Measurements from ENCODE around the gene MAG. TPM values are rescaled to one million over a fixed set of nuclear protein-coding genes. Genes with fewer than 3 reads are reported as not detected.

MAG gene
- total RNA-seq, 1 donor from 2014 or later = not detected

DNA sequence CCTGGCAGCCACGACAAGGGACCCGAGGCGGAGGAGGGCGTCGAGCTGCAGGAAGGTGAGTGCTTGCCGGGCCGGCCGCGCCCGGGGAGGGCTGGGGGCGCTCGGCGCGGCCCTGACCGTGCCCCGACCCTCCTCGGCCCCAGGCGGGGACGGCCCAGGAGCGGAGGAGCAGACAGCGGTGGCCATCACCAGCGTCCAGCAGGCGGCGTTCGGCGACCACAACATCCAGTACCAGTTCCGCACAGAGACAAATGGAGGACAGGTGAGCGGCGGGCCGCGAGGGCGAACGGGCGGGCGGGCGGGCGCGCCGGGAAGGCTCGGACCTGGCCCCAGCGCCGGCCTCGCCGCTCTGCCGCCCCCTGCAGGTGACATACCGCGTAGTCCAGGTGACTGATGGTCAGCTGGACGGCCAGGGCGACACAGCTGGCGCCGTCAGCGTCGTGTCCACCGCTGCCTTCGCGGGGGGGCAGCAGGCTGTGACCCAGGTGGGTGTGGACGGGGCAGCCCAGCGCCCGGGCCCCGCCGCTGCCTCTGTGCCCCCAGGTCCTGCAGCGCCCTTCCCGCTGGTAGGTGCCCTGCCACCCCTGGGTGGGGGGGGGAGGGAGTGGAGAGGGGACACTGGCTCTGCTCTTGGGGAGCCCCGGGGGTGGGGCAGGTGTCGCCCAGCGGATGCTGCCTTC lies 22.4 kb upstream of the MAG start:
- H3K9me3 ChIP-seq = no peaks in the 10 kb centered on the region
- H3K27me3 ChIP-seq (ENCODE audit: low read depth) = no peaks in the 10 kb centered on the region
- peaks cover 57% of the 10 kb centered on the region for H3K36me3 ChIP-seq
- intact Hi-C loops (cut with DNase I) = no loop called here
- peak overlapping the region; percentile 66 for H3K4me3 ChIP-seq
- TF ChIP-seq, protein P1, sequence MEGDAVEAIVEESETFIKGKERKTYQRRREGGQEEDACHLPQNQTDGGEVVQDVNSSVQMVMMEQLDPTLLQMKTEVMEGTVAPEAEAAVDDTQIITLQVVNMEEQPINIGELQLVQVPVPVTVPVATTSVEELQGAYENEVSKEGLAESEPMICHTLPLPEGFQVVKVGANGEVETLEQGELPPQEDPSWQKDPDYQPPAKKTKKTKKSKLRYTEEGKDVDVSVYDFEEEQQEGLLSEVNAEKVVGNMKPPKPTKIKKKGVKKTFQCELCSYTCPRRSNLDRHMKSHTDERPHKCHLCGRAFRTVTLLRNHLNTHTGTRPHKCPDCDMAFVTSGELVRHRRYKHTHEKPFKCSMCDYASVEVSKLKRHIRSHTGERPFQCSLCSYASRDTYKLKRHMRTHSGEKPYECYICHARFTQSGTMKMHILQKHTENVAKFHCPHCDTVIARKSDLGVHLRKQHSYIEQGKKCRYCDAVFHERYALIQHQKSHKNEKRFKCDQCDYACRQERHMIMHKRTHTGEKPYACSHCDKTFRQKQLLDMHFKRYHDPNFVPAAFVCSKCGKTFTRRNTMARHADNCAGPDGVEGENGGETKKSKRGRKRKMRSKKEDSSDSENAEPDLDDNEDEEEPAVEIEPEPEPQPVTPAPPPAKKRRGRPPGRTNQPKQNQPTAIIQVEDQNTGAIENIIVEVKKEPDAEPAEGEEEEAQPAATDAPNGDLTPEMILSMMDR (IDR thresholded peaks at IDR 0.05) = peak; percentile 85
- ATAC-seq (peak; percentile 68 to 74), DNase-seq (peak; percentile 92)
- H3K27ac ChIP-seq = peak overlapping the region; percentile 88
- peaks cover 45% of the 10 kb centered on the region for H3K4me1 ChIP-seq

DNA sequence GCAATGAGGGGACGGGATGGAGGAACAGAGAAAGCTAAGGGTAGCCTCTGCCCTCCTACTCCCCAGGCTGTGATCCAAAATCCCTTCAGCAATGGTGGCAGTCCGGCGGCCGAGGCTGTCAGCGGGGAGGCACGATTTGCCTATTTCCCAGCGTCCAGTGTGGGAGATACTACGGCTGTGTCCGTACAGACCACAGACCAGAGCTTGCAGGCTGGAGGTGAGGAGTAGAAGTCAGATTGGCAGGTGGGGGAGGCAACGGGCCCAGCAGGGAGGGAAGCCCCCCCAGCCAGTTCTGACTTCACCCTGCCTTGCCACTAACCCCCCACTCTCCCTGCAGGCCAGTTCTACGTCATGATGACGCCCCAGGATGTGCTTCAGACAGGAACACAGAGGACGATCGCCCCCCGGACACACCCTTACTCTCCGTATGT lies 21.6 kb upstream of the MAG start:
- TF ChIP-seq, protein P1 (IDR thresholded peaks at IDR 0.05) = no peak
- H3K27ac ChIP-seq = no peak overlapping the region
- peak overlapping the region; percentile 66 for H3K4me3 ChIP-seq
- peaks cover 37% of the 10 kb centered on the region for H3K4me1 ChIP-seq
- H3K36me3 ChIP-seq = peaks cover 60% of the 10 kb centered on the region
- DNase-seq = no peak
- ATAC-seq = no peak
- intact Hi-C loops (cut with DNase I) = no loop called here
- H3K27me3 ChIP-seq (ENCODE audit: low read depth) = no peaks in the 10 kb centered on the region
- no peaks in the 10 kb centered on the region for H3K9me3 ChIP-seq

DNA sequence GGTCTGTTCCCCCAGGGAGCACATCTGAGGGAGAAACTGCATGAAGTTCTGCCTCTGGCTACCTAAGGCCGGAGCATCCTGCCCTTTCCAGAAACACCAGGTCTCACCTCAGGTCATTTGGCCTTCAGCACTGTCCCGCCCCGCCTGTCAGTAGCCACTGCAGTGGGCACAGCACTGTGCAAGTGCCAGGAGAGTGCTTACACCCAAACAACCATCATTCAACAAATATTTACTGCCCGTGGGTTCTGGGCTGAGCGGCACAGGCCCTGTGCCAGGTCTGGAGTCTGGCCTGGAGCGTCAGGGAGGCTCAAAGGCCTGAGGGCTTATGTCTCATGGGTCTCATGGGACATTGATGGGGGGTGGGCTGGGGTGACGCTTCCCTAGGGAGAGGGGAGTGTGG lies 20.4 kb upstream of the MAG start:
- no peak overlapping the region for H3K27ac ChIP-seq
- H3K27me3 ChIP-seq (ENCODE audit: low read depth) = no peaks in the 10 kb centered on the region
- TF ChIP-seq, protein P1 (IDR thresholded peaks at IDR 0.05) = no peak
- no peaks in the 10 kb centered on the region for H3K9me3 ChIP-seq
- intact Hi-C loops (cut with DNase I) = no loop called here
- peaks cover 25% of the 10 kb centered on the region for H3K4me1 ChIP-seq
- no peak for DNase-seq
- H3K4me3 ChIP-seq = no peak overlapping the region
- peaks cover 68% of the 10 kb centered on the region for H3K36me3 ChIP-seq
- ATAC-seq = no peak

DNA sequence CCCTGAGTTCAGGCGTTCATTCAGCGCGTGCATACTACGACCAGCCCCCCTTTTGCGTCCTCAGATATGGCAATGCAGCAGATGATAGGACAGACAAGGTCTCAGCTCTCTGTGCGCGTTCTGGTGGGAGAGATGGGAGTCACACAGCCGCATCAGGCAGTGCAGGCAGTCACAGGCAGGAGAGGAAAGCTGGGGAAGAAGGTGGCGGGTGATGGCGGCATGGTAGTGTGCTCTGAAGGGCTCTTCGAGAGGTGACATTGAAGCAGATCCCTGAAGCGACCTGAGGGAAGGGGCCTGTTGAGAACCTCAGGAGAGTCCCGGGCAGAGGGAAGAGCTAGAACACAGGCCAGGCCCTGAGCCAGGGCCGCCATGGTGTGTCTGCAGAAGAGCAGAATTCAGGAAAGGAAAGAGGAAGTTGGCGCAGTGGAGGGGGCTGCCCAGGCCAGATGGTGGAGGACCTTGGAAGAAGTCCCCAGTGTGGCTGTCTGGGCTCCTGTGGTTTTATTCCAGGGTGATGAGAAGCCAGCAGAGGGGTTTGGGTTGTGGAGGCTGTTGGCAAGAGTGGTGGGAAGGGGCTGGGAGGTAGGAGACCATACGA lies 19.7 kb upstream of the MAG start:
- no peaks in the 10 kb centered on the region for H3K27me3 ChIP-seq (ENCODE audit: low read depth)
- DNase-seq = no peak
- peaks cover 19% of the 10 kb centered on the region for H3K4me1 ChIP-seq
- H3K9me3 ChIP-seq = no peaks in the 10 kb centered on the region
- H3K27ac ChIP-seq = no peak overlapping the region
- TF ChIP-seq, protein P1 (IDR thresholded peaks at IDR 0.05) = no peak
- H3K4me3 ChIP-seq = no peak overlapping the region
- peaks cover 74% of the 10 kb centered on the region for H3K36me3 ChIP-seq
- intact Hi-C loops (cut with DNase I) = no loop called here
- ATAC-seq = no peak

DNA sequence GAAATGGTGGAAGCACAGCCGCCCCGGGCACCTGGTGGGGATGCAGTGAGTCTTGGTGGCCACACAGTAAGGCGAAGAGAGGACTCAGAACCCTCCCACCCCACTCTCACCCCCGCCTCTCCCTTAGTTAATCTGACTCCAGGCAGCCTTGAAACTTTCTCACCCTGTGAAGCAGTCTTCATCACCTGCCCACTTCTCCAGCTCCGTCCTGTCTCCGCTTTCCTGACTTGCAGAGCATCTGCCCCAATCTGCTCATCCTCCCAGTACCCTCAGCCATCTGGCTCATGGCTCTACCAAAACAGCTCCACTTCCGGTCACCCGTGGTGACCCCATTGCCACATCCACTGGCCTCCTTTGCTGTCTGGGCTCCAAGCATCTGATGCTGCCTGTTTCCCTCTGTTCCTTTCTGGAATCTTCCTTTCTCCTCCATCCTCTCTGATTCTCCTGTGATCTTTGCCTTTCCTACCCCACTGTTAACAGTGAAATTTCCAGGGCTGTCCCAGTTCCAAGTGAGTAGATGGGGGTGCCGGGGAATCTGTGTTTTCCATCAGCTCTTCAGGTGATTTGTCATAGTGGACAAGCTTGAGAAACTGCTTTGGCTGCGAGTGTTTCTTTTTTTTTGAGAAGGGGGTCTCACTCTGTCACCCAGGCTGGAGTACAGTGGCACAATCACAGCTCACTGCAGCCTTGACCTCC lies 18.9 kb upstream of the MAG start:
- Histone ChIP-seq H3K27me3 (ENCODE audit: low read depth) (no peaks in the 10 kb centered on the region), H3K9me3 (no peaks in the 10 kb centered on the region), H3K4me3 (no peak overlapping the region), H3K36me3 (peaks cover 74% of the 10 kb centered on the region), H3K4me1 (peaks cover 17% of the 10 kb centered on the region), H3K27ac (no peak overlapping the region)
- intact Hi-C loops (cut with DNase I) = no loop called here
- DNase-seq (no peak), ATAC-seq (no peak)
- TF ChIP-seq, protein P1 (IDR thresholded peaks at IDR 0.05) = no peak
